SU-DHL-6 (cell line): ENCODE data around the gene RAPSN.

Source experiments
- CTCF ChIP-seq: fragments of 200-600 bp; sonication (generic); IDR thresholded peaks from one replicate; pipeline ENCODE4 v1.5.1; 2017; ENCODE audit warnings: antibody characterized with exemption, mild to moderate bottlenecking, low read length, moderate library complexity; ENCODE audit not compliant: insufficient read depth, poor library complexity, severe bottlenecking
- EZH2phosphoT487 ChIP-seq: fragments of 200-600 bp; sonication (generic), shearing (Covaris generic); conservative IDR thresholded peaks from 2 replicates; pipeline ENCODE4 v1.6.1; 2018; ENCODE audit warnings: mild to moderate bottlenecking, antibody characterized with exemption, low read length, moderate library complexity, mixed read lengths

- TF ChIP-seq CTCF (no peak), EZH2phosphoT487 (no peak)
Observed at GRCh38 chr11:47391077-47391583, 57.8 kb downstream of the RAPSN start.
